Stimulated activated CD8-positive, alpha-beta memory T cell treated with anti-CD3 and anti-CD28 coated beads, Interleukin-12 subunit alpha, Interleukin-12 subunit beta, amount 100 ng/mL, for 4 hours (primary cell): ENCODE measurements around the gene VAMP4.
A peak's percentile ranks its signal among the peaks of the same experiment; 100 is the strongest.
"Not testable (repeated sequence)": the region's sequence is repeated elsewhere in the genome, so short reads cannot be mapped to it uniquely, and the experiment has no call there.

ENCODE experiments used
- DNase-seq: peaks from one replicate; pipeline ENCODE4 v3.0.0-alpha.2; 2020; ENCODE audit warnings: low read depth

Gene VAMP4

DNA sequence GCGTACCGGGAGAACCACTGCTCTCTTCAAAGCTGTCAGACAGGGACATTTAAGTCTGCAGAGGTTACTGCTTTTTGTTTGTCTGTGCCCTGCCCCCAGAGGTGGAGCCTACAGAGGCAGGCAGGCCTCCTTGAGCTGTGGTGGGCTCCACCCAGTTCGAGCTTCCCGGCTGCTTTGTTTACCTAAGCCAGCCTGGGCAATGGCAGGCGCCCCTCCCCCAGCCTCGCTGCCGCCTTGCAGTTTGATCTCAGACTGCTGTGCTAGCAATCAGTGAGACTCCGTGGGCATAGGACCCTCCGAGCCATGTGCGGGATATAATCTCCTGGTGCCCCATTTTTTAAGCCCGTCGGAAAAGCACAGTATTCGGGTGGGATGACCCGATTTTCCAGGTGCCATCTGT lies 46.1 kb downstream of the VAMP4 start:
- DNase-seq: not testable (repeated sequence)

DNA sequence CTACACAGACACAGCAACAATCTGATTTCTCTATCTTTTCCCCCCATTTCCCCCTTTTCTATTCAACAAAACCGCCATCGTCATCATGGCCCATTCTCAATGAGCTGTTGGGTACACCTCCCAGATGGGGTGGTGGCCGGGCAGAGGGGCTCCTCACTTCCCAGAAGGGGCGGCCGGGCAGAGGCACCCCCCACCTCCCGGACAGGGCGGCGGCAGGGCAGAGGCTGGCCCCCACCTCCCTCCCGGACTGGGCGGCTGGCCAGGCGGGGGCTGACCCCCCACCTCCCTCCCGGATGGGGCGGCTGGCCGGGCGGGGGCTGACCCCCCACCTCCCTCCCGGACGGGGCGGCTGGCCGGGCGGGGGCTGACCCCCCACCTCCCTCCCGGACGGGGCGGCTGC lies 48.3 kb downstream of the VAMP4 start:
- not testable (repeated sequence) for DNase-seq

DNA sequence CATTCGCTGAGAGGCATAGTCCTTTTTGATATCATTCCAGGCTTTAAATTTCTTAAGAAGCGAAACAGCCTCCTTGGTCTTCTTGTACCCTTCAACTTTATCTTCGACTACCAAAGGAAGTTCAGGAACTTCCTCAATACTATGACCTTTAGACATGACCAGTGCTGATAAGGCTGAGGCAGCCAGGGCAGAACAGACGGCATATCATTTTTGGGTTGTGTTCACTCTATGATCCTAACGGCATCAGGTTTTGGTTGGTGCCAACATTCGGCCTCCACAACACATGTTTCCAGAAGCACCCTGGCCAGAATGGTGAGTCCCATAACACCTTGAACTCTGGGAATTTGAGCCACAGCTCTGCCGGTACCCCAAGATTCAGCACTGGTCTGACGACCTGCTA lies 58.0 kb downstream of the VAMP4 start:
- no peak for DNase-seq

DNA sequence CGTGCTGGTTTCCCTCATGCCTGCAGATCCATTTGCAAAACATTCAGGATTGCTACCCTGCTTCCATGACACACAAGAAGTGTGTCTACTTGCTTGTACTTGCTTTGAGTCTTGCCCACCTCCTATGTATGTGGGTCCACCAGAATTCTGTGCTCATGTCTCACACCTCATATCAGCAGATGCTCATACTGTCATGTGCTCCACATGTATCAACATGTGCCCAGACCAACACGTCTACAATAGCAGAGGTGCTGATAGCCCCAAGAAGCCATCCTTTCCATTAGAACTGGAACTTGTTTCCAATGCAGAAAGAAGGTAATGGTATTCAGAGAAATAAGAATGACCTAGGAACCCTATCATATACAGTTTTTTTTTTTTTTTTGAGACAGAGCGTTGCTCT lies 61.5 kb downstream of the VAMP4 start:
- DNase-seq: no peak

DNA sequence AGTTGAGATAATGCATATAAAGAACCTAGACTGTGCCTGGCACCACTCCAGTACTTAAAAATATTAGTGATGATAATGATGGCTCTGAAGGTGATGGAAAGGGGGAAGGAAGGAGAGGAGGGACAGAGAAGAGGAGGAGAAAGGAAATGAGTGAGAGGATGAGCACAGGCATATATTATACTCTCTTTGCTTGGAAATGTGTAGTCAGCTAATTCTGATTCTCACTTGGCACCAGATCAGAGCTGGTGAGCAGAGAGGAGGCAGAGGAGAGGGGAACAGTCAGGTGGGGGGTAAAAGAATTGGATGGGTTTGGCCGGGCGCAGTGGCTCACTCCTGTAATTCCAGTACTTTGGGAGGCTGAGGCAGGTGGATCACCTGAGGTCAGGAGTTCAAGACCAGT lies 65.0 kb downstream of the VAMP4 start:
- no peak for DNase-seq

DNA sequence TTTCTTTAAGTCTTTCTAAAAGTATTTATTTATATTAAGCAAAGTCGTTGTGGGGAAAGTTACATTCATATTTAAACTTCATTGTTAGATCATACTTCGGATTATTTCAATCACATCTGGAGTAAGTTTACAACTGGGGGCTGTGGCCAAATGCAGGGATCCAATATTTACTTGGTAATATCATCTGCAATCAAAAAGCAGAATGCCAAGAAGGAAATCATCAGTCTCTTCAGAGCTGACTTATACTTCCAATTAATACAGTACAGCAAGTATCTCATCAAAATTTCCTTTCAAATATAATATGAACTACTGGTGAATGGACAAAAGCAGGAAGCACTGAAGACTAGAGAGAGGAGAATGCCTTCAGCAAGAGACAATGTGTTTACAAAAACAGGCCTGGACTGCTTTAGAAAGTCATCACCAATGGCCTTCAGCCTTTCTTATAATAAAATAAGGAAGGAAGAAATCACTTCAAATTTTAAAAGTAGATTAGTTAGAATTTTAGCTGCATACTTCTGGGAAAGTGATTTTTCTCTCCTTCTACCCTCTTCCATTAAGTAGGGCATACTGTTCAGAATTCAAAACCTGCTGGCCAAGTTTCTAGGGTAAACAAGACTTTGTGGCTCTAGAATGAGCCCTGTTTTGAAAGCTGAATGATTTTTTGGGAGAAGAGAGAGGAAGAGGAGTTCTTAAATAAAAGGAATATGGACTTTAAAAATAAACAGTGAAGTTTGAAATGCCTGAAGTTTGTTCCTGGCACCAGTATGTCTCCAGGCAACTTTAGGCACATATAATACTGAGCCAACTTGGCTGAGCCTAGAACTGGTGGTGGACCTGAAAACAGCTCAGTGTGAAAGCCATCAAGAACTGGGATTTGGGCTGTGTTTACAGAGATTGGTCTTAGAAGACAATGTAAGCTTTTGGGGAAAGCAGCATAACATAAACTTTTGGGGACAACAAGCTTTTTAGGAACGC lies 67.1 kb downstream of the VAMP4 start:
- DNase-seq: no peak

DNA sequence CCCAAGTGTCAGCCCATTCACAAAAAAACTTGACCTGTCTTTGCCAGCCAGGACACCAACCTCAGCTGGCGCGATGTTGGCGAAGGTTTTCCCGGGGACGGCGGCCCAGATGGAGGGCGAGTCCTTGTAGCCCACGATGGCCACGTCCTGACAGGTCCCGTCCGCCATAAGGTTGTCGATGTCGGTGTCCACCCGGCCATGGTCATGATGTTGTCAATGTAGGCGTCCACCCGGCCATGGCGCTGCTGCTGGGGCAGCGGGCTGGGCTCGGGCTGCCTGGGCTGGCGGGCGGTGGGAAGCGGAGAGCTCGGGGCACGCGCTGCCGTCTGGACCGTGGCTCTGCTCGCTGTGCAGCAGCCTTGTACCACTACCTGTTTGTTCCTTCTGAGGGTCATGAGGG lies 71.1 kb downstream of the VAMP4 start:
- no peak for DNase-seq

DNA sequence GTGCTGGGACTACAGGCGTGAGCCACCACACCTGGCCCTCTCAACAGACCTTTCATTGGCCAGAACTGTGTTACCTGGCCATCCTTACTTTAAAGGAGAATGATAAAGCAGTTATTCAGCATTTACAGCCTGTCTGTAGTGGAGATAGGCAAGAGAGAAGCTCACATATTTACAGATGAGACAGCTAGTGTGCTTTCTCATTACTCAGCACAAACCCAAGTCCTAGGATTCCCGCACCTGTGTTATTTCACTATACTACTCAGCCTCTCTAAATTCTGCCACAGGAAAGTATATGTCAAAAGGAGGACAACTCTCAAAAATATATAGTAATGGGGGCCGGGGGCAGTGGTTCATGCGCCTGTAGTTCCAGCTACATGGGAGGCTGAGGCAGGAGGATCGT lies 73.5 kb downstream of the VAMP4 start:
- no peak for DNase-seq

DNA sequence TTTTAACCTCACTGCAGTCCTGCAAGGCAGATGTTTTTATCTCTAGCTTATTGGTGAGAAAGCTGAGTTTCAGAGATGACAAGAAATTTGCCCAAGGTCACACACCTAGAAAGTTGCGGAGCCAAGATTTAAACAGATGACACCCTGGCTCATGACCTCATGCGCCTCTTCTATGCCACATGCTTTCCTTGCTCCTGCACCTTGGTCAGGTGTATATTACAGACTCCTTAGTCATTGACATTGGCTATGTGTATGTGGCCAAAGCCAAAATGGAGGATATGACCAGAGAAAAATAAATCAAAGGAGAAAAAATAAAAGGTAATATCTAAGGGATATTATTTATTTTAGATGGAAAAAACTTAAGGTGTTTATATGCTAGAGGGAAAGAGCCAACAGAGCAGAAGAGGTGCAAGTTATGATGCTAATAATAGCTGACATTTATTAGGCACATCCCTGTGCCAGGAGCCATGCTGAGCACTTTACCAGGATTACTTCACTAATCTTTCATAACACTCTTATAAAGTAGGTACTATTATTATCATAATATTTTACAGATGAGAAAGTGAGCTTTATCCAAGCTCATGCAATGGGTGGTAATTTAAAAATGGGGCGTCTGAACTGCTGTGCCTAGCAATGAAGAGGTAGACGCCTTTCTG lies 75.6 kb downstream of the VAMP4 start:
- no peak for DNase-seq

DNA sequence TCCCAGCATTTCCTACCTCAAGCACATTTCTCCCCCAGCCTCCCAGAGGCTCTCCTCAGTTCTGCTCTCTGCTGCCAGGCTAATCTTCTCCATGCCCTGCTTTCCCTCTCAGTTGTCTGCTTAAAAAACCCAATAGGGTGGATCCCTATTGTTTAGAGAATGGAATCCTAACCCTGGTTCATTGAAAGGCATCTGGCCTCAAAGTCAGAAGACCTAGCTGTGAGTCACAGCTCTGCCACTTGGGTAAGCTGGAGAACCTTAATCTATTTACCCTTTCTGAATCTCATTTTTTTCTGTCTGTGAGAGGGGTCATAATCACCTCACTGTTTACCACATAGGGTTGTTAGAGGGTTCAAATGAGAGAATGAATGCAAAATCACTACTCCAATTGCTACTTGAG lies 76.9 kb downstream of the VAMP4 start:
- DNase-seq: no peak

DNA sequence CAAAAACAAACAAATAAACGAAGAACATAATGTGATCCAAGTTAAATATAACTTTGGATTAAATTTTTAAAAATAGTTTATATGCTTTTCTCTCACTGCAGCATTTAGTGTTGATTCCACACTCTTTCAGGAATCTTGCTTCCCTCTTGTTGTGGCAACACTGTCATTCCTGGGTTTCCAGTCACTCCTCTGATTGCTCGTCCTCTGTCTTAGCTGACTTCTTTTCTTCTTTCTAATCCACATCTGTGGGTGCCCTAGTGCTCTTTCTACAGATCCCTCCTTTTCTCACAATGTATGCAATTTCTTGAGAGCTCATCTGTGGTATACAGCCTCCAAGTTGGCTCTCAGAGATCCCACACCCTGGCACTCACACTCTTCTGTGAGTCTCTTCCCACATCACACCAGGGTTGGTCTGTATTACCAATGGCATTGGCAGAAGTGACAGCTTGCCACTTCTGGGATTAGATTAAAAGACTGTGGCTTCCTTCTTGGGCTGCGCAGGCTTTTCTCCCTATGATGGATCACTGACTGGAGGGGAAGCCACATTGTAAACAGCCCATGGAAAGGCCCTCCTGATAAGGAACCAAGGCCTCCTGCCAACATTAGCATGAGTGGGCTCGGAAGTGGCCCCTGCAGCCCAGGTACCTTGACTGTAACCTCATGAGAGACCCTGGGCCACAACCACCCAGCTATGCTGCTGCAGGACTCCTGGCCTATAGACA lies 77.8 kb downstream of the VAMP4 start:
- DNase-seq: no peak

DNA sequence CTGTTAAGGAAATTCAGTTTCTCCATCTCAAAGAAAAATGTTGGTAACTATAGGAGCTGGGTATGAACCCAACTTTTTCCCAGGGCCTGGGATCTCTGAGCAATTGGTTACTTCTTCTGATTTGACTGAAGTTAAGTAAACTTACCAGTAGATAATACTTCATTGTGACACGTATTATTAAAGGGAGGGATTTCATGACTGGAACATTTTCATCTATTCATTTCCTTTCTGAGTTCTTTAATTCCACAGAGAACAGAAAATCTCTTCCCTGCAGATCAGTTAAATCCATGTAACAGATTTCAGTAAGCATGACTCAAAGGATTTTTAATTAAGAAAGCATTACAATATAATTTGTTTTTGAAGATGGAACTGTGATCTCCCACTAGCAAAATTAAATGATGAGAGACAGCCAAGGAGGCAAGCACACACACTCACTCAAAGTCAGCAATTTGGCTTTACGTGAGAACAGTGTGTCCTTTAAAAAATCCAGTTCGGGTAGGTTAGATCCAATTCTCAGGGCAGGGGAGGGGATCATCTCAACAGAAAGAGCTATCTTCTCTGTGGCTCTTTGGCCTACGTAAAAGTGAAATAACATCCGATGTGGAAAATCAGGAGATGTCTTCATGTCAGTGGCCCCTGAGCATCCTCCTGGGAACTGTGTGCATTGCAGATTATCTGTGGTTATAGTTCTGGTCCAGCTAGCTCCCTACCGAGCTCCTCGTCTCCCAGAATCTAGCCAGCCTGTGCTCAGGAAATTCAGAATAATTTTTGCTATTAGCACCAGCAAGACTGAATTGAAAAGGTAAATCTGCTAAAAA lies 78.6 kb downstream of the VAMP4 start:
- no peak for DNase-seq

DNA sequence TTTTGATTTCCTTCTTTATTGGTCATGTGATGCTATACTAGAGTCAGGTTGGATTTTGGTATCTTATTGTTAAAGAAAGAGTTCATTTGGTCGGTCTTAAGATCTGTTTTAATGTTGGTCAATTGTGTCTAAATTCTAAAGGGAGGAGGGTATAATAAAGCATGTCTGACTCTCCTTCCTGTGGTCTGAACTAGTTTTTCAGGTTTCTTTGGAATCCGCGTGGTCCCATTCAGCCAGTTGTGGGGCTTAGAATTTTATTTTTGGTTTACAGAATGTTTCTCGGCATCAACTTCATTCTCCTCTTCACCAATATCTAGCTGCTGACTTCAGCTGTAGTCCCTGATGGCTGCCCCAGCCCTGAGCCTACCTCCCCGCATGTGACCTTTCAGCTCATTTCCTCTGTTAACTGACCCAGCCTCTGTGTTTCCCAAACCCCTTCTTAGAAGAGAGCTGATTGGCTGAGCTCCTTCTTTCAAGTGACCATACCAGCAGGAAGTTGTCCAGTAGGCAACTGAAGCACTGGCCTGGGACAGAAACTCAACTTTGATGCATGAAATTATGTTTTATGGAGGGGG lies 80.7 kb downstream of the VAMP4 start:
- DNase-seq: no peak

DNA sequence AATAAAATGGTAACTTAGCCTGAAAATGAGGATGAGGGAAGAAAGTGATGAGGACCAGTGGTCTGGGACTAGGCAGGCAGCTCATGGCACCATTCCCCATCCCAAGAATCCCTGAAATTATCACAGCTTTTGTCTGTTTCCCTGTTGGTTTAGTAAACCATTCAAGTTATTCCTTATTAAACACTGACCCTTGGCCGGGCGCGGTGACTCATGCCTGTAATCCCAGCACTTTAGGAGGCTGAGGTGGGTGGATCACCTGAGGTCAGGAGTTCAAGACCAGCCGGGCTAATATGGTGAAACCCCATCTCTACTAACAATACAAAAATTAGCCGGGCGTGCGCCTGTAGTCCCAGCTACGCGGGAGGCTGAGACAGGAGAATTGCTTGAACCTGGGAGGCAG lies 85.7 kb downstream of the VAMP4 start:
- not testable (repeated sequence) for DNase-seq

DNA sequence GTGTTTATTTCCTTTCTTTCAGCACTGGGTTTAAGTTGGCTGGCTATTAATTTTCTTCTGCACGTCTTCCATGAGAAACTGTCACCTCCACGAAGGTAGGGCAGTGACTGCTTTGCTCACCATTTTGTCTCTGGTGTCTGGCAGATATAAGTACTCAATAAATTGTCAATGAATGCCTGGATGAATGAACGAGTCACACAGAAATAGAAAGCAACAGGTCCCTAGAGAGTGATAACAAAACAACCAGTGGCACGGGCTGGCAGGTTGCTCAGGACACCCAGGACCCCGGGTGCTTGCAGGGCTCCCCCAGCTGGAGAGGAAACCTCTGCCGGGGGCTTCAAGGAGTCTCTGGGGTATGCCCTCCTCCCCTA lies 86.1 kb downstream of the VAMP4 start:
- no peak for DNase-seq

DNA sequence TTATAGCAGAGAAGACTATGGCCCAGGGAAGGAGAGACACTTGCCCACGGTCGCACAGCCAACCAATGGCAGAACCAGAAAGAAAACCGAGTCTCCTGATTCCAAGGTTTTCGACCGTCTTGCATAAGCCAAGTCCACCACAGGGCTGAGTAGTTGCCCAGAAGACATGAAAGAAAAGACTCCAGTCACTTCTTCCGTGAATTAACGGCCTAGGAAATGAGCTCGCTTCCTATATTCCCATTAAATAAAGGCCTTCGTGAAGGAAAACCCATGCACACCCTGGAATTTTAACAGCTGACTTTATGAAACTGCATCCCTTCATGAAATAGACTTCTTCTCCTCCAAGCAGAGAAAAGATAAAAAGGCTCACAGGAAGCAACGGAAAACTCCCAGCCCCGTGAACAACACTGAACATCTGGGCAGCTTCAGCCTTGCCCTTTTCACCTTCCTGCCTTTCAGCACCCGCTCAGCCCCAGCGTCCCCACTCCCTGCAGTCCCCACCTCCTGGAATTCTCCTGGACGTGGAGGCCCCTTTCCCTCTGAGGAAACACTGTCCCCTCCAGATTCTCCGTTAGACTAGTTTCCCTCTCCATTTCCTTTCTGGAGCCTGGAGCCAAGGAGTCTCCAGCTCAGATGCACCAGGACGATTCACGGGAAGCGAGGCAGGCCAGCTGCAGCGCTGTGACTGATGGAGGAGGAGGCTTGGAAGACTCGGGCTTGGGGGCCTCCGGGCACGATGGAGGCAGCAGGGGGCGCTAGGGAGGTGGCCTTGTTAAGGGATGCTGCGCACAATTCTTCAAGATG lies 86.7 kb downstream of the VAMP4 start:
- peak; percentile 17 for DNase-seq

DNA sequence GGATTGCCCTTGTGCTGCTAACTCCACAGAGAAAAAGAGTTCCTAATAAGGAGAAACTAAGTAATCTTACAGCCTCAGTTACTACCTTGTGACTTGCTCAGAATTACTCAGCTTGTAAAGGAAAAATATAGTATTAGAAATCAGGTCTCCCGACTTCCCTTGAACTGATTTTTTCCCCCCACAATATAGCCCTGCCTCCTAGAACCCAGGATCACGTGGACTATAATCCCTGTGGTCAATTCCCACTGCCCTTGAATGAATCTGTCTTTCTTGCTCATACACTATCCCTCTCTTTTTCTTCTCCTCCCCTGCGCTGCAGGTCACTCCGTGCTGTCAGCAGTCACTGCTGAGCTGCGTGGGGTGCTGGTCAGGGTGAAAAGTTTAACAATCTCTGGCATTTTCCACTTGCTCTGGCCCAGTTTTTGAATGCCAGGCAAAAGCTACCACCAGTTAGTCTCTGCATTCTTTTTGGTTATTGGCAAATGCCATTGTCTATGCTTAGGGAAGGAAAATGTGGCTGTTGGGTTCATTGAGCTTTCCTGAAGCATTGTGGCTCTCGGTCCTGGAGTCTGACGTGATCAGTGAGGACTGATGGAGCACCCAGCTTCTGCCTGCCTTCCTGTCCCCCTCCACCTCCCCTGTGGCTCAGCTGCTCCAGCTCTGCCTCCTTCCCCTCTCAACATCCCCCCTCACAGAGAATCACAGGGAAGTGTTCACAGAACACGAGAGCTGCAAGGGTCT lies 87.5 kb downstream of the VAMP4 start:
- no peak for DNase-seq

DNA sequence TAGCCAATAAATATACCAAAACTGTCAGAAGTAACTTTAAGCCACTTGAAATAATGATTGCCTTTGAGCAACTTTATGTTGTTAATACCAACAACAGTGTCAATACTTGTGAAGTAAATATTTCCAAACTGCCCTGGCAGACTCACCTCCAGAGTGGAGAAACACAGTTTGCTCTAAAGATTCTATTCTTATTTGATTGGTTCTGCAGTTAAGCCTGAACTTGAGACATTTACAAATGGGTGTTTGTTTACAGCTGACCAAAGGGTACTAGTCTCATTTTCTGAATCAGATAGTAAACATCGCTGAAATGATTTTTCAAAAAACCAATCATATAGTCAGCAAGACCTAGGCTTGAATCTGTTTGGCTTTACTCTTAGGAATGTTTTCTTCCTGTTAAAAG lies 88.1 kb downstream of the VAMP4 start:
- no peak for DNase-seq

DNA sequence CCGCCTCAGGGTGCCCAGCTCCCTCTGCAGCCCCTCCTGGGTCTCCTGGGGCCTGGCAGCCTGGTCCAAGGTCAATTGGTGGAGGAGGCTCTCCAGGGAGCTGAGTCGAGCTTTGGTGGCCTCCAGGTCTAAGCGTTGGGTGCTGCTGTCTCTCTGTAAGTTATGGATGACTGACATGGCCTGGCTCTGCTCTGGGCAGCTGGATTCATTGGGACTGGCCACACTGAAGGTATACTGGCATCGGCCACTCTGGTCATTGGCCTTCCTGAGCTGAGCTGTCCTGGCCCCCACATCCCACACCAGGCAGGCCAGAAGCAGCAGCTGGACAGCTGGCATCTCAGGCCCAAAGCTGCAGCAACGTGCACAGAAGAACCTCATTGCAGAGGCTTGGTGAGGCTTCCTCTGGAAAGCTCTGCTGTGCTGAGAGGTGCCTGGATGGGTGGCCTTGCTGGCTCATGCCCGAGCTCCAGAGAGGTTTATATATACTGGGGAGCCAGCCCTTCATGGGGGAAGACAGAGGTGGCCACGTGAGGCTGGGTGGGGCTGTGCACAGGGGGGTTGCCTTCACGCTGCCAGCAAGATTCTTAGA lies 89.5 kb downstream of the VAMP4 start, which contains the start of gene MYOC:
Gene MYOC (minus strand): TSS at position 455 of the 589 bp plus-strand sequence. CDS start 77 bp downstream, at position 378.
- no peak for DNase-seq
